HG03139 (cell line): Measurements from ENCODE around the gene LDLRAD4.
"Not testable (repeated sequence)": the region's sequence is repeated elsewhere in the genome, so short reads cannot be mapped to it uniquely, and the experiment has no call there.

ENCODE experiments used
- ATAC-seq: cut with Tn5 transposase; IDR thresholded peaks from one replicate; pipeline ENCODE4 v1.9.1; 2021; ENCODE audit not compliant: unreplicated experiment

LDLRAD4 gene

GRCh38 chr18:13640266-13640860, 421.8 kb downstream of the LDLRAD4 start:
- no peak for ATAC-seq

- ATAC-seq = no peak
Measured at GRCh38 chr18:13641551-13642439, 423.2 kb downstream of the LDLRAD4 start.

- no peak for ATAC-seq
Measured at GRCh38 chr18:13642440-13642827, 423.9 kb downstream of the LDLRAD4 start.

GRCh38 chr18:13643261-13643751, 424.7 kb downstream of the LDLRAD4 start:
- ATAC-seq = no peak

GRCh38 chr18:13645093-13645492, 426.5 kb downstream of the LDLRAD4 start:
- ATAC-seq = no peak

GRCh38 chr18:13646633-13647032, 428.1 kb downstream of the LDLRAD4 start:
- no peak for ATAC-seq

GRCh38 chr18:13647761-13648160, 429.2 kb downstream of the LDLRAD4 start:
- no peak for ATAC-seq

DNA sequence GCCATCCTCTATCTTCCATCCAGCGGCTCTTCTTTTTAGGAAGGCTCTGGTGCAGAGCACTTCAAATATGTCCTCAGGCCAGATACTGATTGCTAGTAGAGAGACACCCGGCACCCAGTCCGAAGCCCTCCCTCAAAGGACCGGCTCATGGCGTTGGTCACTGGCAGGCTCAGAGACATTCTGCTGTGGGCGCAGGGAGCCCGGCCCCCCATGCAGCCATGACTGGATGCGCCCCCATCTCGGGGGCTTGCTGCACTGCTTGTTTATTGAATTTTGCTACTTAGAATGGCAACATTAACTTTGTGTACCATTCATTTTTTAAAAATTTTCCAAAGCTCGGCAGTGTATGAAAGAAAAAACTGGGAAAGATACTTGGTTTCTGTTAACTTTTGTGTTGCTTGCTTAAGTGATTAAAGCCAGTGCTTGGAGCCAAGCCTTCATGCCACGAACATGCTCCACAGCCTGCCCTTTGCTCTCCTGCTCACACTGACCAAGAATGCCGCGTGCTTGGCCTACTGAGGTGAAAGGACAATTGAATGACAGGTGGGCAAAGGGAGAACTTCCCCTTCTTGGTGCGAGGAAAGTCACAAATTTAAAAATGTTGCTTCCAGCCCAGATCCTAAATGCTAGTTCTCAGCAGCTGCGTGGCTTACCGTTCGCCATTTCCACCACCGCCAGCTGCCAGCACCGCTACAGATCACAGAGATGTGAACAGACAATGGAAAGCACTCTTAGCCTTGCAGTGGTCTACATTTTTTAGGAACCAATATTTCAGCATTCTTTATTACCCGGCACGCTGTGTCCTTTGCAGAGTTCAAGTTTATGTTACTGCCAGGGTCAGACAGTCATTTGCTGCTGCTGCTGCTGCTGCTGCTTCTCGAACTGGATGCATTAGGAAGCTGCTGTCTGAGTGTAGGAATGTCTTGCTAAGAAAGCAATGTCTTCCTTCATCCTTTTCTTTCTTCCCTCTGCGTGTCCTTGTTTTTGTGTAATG, 431.1 kb downstream of the LDLRAD4 start:
- ATAC-seq = no peak

DNA sequence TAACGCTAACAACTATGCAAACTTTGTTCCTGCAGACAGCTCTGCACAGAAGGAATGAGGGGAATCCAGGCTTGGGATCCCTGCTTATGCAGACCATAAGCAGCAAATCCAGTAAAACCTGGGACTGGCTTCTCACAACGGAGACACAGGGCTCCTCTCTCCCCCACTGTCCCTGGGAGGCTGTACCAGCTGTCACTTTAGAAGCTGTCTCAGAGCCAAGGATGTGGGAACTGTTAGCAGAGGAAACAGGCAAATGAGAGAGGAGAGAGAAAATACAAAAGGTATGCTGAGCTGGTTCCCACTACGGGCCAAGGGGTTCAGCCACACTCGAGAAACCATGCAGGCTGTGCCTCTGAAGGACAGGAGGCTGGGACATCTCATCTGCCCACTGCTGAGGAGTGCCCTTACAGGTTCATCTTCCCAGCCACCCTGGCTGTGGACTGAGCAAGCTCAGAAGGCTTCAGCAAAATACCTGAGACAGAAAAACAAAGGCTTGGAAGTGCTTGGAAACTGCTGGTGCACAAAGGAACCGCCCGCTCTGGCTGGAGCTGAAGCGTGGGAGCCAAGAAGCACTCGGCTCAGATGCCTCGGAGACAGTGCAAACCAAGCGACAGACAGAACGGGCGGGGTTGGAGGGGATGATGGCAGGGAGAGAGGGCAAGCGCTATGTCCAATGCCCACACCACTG, 435.3 kb downstream of the LDLRAD4 start:
- no peak for ATAC-seq

- ATAC-seq = no peak
Measured at GRCh38 chr18:13657974-13658373, 439.4 kb downstream of the LDLRAD4 start.

DNA sequence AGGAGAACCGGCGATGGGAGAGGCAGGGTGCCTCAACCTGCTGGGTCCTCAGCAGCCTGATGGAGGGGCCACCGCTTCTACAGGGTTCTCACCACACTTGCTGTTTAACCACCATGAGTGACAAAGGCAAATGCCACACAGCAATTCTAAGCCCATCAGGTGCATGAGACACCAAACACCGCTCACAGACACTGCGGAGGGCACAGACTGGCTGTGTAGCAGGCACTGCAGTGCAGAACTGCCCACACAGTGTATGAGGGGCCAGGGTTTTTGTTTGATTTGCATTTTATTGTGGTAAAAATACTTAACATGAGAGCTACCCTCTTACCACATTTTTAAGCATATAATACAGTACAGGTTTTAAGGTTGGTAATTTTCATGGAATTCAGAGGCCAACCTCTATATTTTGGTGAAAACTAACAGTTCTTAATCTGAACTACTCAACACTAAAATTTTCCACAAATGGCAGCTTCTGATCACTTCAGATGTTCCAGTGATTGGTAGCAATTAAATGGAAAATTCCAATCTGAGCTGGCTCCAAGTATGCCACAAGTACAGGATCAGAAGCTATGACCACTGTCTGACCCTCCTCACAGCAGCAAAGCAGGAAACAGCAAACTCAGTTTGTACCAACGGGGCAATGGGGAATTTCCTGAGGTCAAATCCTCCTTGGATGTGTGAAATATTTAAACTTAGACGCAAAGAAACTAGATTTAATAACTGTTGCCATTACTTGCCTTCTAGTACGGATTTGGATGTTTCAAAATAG, 440.1 kb downstream of the LDLRAD4 start:
- no peak for ATAC-seq

GRCh38 chr18:13660510-13660909, 441.9 kb downstream of the LDLRAD4 start:
- no peak for ATAC-seq

DNA sequence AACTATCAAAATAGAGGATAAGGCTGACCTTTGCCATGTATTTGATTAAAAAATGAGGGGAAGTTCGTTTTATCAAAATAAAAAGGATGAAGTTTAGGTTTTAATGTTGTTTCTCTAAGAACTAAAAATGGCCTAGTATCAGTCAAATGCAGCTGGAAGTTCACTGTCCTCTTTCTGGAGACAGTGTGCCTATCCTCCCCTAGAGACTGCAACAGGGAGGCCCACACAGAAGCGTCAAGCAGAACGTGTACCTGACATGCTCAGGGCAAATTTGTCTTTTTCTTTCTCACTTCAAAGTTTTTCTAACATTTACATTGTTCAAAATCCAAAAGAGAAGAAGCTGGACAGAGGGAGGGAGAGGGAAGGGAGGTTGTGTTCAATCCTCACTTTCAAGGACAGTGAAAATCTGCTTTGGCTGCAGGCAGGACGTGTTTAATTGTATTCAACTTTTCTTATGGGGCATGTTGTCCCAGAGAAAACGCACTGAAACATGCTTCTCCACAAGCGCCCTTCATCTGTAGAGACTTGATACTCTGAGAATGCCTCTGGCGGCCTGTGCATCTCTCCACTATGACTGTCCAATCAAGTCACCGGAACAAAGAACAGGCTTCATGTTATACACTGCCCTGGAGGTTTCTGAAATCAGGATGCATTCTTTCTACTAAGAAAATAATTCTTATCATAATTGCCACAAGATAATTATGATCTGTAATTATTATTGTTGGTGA, 442.7 kb downstream of the LDLRAD4 start:
- ATAC-seq = no peak

DNA sequence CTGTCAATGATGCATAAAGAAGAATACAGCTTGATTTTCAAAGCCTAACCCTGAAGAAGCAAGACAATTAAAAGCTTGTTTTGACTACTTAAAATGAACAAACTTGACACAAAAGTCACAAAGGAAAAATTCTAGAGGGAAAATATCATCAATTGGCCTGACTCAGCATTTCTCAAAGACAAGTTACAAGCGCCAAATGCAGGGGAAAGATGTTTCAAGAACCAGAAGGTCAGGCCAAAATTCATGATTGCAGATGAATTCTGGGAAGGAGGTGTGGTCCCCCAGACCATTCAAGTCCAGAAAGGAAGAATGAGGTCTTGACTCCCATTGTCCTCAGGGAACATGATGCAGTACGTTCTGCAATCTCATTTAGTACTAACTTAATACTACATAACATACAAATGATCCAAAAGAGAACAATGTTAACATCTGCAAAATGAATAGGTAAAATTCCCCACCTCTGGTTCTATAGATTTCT, 443.3 kb downstream of the LDLRAD4 start:
- no peak for ATAC-seq

DNA sequence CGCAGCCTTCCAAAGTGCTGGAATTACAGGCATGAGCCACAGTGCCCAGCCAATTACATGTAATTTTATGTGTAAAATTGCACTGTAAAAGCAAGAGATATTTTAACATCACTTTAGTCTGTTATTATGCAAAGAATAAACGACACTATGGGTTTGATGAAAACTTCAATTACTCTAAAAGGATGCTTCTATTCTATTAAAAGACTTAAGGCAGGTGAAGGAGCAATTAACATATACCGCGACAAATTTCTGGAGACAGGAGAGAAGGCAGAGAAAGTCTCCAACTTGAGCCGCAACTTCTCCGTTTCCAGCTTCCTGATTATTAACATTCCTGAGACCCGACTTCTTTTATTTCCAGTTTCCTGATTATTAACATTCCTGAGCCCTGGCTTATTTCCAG, 454.1 kb downstream of the LDLRAD4 start:
- ATAC-seq = no peak

DNA sequence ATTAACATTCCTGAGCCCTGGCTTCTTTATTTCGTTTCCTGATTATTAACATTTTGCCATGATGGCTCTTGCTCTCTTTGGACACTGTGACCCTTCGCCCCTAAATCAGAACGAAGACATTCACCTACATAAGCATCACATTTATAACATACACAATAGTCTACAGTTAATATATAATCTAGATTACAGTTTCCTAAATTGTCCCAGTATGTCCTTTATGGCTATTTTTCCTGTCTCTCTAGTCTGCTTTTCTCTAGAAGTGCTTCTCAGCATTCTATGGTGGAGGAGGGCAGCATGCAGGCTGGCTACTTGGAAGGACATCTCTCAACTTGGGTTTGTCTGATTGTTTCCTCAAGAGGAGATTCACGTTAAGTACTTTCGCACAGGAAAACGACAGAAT, 457.9 kb downstream of the LDLRAD4 start:
- ATAC-seq = no peak

GRCh38 chr18:13677350-13677749, 458.8 kb downstream of the LDLRAD4 start:
- ATAC-seq = not testable (repeated sequence)

DNA sequence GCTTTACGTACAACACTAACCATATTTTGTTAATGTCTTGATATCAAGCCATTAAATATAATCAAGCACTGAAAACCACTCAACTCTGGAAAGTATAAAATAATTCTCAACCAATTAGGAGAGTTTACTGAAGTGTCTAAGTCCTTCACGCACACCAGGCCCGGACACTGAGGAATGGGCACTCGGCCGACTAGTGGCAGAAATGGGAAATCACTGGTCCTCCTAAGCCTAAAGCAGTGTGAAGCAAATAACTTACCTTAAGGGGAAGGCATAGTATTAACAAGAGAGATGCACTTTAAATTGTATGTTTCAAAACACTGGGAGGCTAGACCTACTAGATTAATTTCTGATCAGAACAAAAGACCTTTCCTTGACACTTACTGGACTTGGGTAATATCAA, 462.1 kb downstream of the LDLRAD4 start:
- no peak for ATAC-seq

DNA sequence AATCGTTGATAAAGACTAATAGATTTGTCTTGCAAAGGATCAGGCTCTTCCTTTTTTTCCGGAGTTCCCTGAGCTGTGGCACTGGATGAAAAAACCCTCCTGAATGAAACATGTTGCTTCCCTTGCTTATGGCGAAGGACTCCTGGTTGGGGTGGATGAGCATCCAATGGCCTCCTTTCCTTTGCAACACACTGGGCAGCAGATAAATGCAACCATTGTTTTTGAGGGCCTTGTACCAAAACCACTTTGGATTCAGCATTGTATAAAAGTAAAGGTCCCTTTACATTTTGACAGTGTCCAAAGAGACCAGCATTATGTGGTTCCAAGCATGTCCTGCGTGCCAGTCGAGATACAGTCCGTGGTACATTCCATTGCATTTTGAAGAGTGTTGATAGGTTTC, 463.1 kb downstream of the LDLRAD4 start:
- ATAC-seq = no peak
